ENCODE results near the gene AVL9. TPM values are rescaled to one million over a fixed set of nuclear protein-coding genes. Genes with fewer than 3 reads are reported as not detected.

The AVL9 gene
- total and polyA plus RNA-seq, 5 experiments from 2014 or later: 10.4 to 45.3 (median 13.4) TPM

DNA sequence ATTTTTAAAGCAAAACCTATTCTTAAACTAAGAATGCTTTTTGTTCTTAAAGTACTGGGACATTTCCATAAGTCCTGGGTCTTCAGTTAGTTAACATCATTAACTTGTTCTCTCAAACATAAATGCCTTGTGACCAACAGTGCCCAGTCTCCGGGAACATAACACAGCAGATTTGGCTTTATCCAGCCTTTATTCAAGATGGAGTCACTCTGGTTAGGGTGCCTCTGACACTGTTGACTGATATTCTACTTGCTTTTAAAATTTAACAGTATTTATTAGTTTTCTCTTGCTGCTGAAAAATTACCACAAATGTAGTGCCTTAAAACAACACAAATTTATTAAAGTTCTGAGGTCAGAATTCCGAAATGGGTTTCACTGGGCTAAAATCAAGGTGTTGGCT is 44.1 kb downstream of the AVL9 start:
- no peak overlapping the region for H3K4me3 Mint-ChIP-seq
- H3K9me3 Mint-ChIP-seq: no peaks in the 10 kb centered on the region
- H3K36me3 Mint-ChIP-seq: peaks cover 0 to 17% (median 6%) of the 10 kb centered on the region in 3 donors
- DNase-seq: no peak
- H3K4me1 Mint-ChIP-seq: peaks cover 13 to 61% (median 40%) of the 10 kb centered on the region in 4 donors
- no peaks in the 10 kb centered on the region for H3K27me3 Mint-ChIP-seq
- H3K27ac Mint-ChIP-seq: peak overlapping the region in 1 of 10 donors; percentile 37
- no peak for ATAC-seq
- POLR2A ChIA-PET: no interaction called here

DNA sequence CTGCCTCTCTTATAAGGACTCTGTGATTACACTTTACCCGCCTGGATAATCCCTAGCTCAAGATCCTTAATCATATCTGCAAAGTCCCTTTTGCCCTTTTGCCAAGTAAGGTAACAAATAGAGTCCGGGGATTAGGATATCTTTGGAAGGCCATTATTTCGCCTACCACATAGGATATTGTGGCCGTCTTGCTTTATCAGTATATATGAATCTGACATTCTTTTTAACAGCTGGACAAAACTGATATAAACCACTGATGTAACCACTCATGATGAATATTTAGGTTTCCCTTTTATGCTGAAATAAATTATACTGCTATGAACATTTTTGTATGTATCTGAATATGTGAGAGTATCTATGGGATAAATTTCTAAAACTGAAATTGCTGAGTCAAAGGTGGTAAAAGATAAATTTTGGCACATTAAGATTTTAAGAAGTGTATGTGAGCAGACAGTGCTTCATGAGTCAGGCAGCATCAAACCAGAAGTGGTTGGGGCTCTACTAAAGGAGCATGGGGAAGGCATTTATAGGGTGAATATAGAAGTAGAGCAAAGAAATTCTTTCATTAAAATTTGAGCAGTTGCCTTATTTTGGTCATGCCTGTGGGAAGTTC is 44.7 kb downstream of the AVL9 start:
- ATAC-seq: no peak
- peak in 1 of 10 donors; percentile 2 for DNase-seq
- H3K4me3 Mint-ChIP-seq: no peak overlapping the region
- no peaks in the 10 kb centered on the region for H3K27me3 Mint-ChIP-seq
- POLR2A ChIA-PET: no interaction called here
- H3K4me1 Mint-ChIP-seq: peaks cover 12 to 57% (median 42%) of the 10 kb centered on the region in 4 donors
- H3K27ac Mint-ChIP-seq: peak overlapping the region in 5 of 10 donors; percentile 2 to 87 (median 6)
- no peaks in the 10 kb centered on the region for H3K9me3 Mint-ChIP-seq
- H3K36me3 Mint-ChIP-seq: peaks cover 0 to 23% (median 9%) of the 10 kb centered on the region in 3 donors

DNA sequence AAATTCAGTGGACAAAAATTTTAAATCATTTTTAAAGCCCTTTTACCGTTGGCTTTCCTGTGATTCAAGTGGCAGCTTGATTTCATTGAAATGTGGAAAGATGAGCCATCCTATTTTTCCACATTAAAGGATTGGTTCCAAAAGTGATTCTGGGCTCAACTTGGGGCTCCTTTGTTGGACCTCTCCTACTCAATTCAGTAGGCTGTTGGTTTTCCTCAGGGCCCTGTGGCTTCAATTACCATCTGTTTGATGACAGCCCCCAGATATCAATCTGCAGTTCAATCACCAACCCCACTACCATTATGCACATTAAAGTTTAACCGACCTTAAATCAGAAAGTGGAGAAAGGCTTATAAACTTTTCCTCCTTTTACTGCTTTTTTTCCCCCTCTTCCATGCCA is 47.3 kb downstream of the AVL9 start:
- POLR2A ChIA-PET: interaction anchor here (0.6 to 0.7 kb wide), 3 partner anchors 14 to 340 kb away, joined by 3 to 4 read pairs (median 4); no protein-coding TSS in a partner anchor
- Mint-ChIP-seq H3K36me3 (peaks cover 0 to 45% (median 8%) of the 10 kb centered on the region in 3 donors), H3K4me3 (no peak overlapping the region)

DNA sequence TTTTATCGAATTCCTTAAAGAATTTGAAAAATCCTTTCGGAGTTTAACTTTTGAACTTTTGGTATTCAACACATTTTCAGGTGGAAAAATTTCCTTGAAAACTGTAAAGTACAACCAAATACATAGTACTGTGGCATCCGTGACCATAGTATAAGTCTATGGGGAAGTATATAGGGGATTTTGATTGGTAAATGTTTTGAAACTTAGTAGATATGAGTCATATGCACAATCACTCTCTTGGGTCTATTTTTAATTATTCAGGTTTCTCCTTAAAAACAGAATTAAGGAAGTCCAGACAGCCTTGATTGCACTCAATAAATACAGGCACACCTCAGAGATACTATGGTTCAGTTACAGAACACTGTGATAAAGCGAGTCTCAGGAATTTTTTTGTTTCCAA is 64.2 kb downstream of the AVL9 start:
- Mint-ChIP-seq H3K36me3 (peaks cover 1 to 74% (median 14%) of the 10 kb centered on the region in 3 donors), H3K27me3 (no peaks in the 10 kb centered on the region), H3K4me3 (no peak overlapping the region), H3K27ac (peak overlapping the region in 3 of 10 donors; percentile 37 to 53 (median 43)), H3K9me3 (no peaks in the 10 kb centered on the region), H3K4me1 (peaks cover 3 to 18% (median 5%) of the 10 kb centered on the region in 4 donors)
- ATAC-seq (no peak), DNase-seq (no peak)
- POLR2A ChIA-PET: no interaction called here

More for the DNA sequence above, 47.3 kb downstream of the AVL9 start:
- DNase-seq (no peak), ATAC-seq (no peak)
- Mint-ChIP-seq H3K27me3 (no peaks in the 10 kb centered on the region), H3K4me1 (peaks cover 12 to 41% (median 26%) of the 10 kb centered on the region in 4 donors), H3K27ac (peak overlapping the region in 1 of 10 donors; percentile 29), H3K9me3 (no peaks in the 10 kb centered on the region)

DNA sequence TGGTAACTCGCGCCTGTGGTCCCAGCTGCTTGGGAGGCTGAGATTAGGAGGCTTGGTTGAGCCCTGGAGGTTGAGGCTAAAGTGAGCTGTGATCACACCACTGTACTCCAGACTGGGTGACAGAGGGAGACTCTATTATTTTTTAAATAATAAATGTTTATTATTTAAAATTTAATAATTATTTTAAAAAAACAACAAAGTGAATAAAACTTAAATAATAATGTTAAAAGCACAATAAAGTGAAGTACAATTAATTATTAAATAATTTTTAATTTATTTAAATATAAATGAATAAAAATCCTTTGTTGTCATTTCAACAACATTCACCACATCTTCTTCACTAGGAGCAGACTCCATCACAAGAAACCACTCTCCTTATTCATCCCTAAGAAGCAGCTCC is 64.8 kb downstream of the AVL9 start:
- POLR2A ChIA-PET: no interaction called here

DNA sequence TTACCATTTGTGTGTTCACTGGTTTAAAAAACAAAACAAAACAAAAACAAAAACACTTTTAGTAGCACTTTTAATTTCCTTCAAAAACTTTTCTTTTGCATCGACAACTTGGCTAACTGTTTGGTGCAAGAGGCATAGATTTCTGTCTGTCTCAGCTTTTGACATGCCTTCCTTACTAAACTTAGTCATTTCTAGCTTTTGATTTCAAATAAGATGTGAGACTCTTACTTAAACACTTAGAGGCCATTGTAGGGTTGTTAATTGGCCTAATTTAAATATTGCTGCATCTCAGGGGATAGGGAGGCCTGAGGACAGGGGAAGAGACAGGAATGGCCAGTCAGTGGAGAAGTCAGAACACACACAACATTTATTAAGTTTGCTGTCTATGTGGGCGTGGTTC is 66.3 kb downstream of the AVL9 start:
- no peaks in the 10 kb centered on the region for H3K9me3 Mint-ChIP-seq
- peak overlapping the region in 5 of 10 donors; percentile 7 to 89 (median 66) for H3K27ac Mint-ChIP-seq
- H3K36me3 Mint-ChIP-seq: peaks cover 0 to 74% (median 14%) of the 10 kb centered on the region in 3 donors
- no peak overlapping the region for H3K4me3 Mint-ChIP-seq
- peaks cover 3 to 18% (median 6%) of the 10 kb centered on the region in 4 donors for H3K4me1 Mint-ChIP-seq
- ATAC-seq (no peak), DNase-seq (no peak)
- POLR2A ChIA-PET: no interaction called here
- H3K27me3 Mint-ChIP-seq: no peaks in the 10 kb centered on the region

More for the DNA sequence above, 64.8 kb downstream of the AVL9 start:
- H3K36me3 Mint-ChIP-seq: peaks cover 0 to 74% (median 14%) of the 10 kb centered on the region in 3 donors
- no peaks in the 10 kb centered on the region for H3K9me3 Mint-ChIP-seq
- peak overlapping the region in 5 of 10 donors; percentile 1 to 78 (median 53) for H3K27ac Mint-ChIP-seq
- H3K4me3 Mint-ChIP-seq: no peak overlapping the region
- H3K27me3 Mint-ChIP-seq: no peaks in the 10 kb centered on the region
- no peak for ATAC-seq
- peaks cover 3 to 18% (median 6%) of the 10 kb centered on the region in 4 donors for H3K4me1 Mint-ChIP-seq
- DNase-seq: no peak

DNA sequence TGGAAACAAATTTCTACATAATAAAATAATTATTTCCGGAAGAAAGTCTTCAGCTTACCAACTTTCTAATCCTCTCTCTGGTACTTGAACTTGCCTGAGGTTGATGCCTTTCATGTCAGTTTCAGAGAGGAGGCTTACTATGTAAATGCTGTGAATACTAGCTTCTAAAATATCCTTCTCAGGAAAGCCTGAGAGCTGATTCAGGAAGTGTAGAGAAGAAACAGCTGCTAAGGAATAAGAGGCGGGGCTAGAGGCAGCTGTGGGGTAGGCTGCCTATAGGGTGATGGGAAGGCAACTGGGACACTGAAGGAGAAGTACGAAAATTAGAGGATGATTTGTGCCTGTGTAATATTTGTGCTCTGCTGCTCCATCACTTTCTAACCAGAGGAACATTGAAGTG is 69.3 kb downstream of the AVL9 start:
- H3K27ac Mint-ChIP-seq: peak overlapping the region in 4 of 10 donors; percentile 13 to 60 (median 30)
- H3K4me1 Mint-ChIP-seq: peaks cover 3 to 18% (median 5%) of the 10 kb centered on the region in 4 donors
- H3K36me3 Mint-ChIP-seq: peaks cover 0 to 60% (median 14%) of the 10 kb centered on the region in 3 donors
- ATAC-seq: no peak
- no peaks in the 10 kb centered on the region for H3K27me3 Mint-ChIP-seq
- POLR2A ChIA-PET: no interaction called here
- DNase-seq: no peak
- no peaks in the 10 kb centered on the region for H3K9me3 Mint-ChIP-seq
- H3K4me3 Mint-ChIP-seq: no peak overlapping the region

DNA sequence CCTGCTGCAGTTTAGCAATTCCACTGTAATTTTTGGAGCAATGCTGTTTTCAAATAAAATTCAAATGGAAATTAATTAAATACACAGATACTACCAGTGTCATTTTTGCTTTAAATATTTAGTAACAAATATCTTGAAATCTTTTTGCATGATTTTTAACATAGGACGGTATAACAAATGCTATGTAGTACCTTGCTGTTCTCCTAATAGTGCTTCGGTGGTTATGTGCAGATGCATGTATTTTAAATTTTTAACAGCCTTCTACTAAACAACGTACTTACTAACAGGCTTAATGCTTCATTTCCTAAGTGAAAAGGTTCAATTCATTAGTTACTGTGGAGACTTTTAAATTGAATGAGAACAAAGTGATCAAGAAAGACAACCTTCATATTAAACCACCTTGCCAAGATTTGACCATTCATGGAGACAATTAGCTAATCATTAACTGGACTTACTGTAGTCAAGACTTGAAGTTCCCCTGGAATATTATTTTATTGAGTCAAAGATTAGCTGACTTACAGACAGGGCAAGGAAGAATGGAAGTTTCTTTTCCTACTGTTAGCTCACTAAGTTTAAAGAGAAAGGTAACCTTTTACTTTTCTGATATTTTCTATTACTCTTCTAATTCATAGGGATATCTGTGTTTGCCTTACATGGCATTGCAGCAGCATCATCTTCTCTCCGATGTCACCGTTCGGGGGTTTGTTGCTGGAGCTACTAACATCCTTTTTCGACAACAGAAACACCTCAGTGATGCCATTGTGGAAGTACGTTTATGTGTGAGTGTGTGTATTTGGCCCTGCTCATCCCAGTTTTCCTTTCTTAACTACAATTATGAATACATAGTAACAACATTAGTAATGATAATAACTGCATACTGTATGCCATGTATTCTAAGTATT is 74.3 kb downstream of the AVL9 start:
- H3K9me3 Mint-ChIP-seq: no peaks in the 10 kb centered on the region

DNA sequence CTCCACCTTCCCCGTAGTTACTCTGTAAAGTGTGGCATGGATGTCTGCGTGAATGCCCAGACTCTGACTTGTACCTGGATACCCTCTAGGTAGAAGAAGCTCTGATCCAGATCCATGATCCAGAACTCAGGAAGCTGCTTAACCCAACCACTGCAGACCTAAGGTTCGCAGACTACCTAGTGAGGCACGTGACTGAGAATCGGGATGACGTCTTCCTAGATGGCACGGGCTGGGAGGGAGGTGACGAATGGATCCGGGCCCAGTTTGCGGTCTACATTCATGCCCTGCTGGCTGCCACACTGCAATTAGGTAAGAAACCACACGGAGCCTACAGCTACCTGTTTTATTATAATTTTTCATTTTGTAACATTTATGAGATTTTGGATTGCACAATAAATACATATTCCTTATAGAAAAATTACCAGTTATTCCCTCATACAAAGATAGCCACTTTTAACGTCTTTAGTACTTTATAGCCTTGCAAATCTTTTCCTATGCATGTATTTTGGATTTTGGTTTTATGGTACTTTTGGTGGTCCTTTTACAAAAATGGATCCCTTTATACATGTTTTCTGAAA is 77.9 kb downstream of the AVL9 start:
- no peaks in the 10 kb centered on the region for H3K27me3 Mint-ChIP-seq
- peaks cover 0 to 79% (median 16%) of the 10 kb centered on the region in 3 donors for H3K36me3 Mint-ChIP-seq
- ATAC-seq (no peak), DNase-seq (no peak)
- peaks cover 0 to 1% (median 0%) of the 10 kb centered on the region in 4 donors for H3K4me1 Mint-ChIP-seq
- no peaks in the 10 kb centered on the region for H3K9me3 Mint-ChIP-seq
- H3K4me3 Mint-ChIP-seq: no peak overlapping the region
- POLR2A ChIA-PET: no interaction called here
- H3K27ac Mint-ChIP-seq: no peak overlapping the region

More for the DNA sequence above, 74.3 kb downstream of the AVL9 start:
- POLR2A ChIA-PET: no interaction called here
- no peak for ATAC-seq
- peaks cover 0 to 60% (median 13%) of the 10 kb centered on the region in 3 donors for H3K36me3 Mint-ChIP-seq
- H3K4me3 Mint-ChIP-seq: no peak overlapping the region
- no peak for DNase-seq
- H3K27me3 Mint-ChIP-seq: no peaks in the 10 kb centered on the region
- H3K27ac Mint-ChIP-seq: no peak overlapping the region
- H3K4me1 Mint-ChIP-seq: peaks cover 0 to under 1% (median 0%) of the 10 kb centered on the region in 4 donors

DNA sequence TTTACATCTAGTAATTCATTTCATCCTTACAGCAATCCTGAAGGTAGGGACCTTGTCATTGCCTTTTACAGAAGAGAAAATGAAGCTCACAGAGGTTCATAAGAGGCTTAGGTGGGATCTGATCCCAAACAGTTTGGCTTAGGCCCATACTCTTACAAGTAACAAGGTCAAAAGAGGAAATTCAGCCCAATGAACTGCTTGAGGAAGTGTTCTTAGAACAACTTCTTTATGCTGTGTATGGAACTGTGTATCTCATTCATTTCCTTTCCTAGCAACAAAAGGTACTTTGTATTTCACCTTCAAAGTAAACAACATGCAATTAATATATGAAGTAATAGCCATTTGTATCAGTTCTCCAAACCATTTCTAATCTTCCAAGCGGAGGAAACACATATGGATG is 79.3 kb downstream of the AVL9 start:
- POLR2A ChIA-PET: interaction anchor here (1.5 kb wide), 1 partner anchor 14 kb away, joined by 3 read pairs; no protein-coding TSS in a partner anchor
- DNase-seq (no peak), ATAC-seq (no peak)
- Mint-ChIP-seq H3K36me3 (peaks cover 0 to 82% (median 15%) of the 10 kb centered on the region in 3 donors), H3K27ac (no peak overlapping the region), H3K4me3 (no peak overlapping the region), H3K4me1 (peaks cover 0 to 1% (median 0%) of the 10 kb centered on the region in 4 donors), H3K27me3 (no peaks in the 10 kb centered on the region), H3K9me3 (no peaks in the 10 kb centered on the region)

DNA sequence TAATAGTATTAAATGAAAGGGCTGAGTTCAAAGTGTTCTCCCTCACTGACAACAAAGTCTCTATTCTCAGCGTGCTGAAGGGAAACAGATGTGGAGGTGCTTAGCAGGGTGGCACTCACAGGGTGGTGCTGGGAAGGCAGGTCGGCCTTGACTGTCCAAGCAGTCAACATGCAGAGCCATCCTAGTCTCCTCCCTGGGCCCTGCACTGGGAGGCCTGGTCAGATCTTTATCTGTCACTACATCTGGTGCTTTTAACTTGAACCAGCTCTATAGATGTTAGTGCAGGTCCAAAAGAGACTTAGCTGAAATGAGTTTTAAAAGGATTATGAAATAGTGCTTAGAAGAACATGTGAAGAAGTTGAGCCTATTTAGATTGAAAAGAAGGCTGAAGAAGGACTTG is 82.1 kb downstream of the AVL9 start:
- no peak for DNase-seq
- Mint-ChIP-seq H3K9me3 (no peaks in the 10 kb centered on the region), H3K27ac (peak overlapping the region in 6 of 10 donors; percentile 22 to 82 (median 34)), H3K4me1 (peaks cover 0 to 1% (median 0%) of the 10 kb centered on the region in 4 donors), H3K36me3 (peaks cover 0 to 86% (median 17%) of the 10 kb centered on the region in 3 donors), H3K27me3 (no peaks in the 10 kb centered on the region), H3K4me3 (no peak overlapping the region)
- no peak for ATAC-seq
- POLR2A ChIA-PET: no interaction called here

DNA sequence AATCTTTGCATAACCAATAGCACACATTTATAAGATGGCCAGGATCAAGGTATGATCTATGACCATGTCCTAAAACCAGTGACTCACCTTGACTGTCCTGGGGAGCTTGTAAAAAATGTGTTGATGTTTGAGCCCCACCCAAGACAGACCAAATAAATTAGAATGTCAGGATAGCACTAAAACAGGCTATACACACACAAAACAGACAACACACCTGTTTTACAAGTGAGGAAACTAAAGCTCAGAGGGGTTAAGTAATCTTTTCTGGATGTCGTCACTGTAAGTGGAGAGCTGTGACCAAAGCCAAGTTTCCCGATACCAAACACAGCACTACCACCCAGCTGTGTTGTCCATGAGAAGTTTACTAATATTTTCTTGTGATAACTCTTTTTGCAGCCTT is 84.5 kb downstream of the AVL9 start:
- Mint-ChIP-seq H3K4me3 (no peak overlapping the region), H3K27me3 (no peaks in the 10 kb centered on the region), H3K4me1 (peaks cover 0 to 1% (median 0%) of the 10 kb centered on the region in 4 donors), H3K27ac (peak overlapping the region in 1 of 10 donors; percentile 29), H3K36me3 (peaks cover 0 to 90% (median 15%) of the 10 kb centered on the region in 3 donors), H3K9me3 (no peaks in the 10 kb centered on the region)
- DNase-seq: no peak
- POLR2A ChIA-PET: no interaction called here
- ATAC-seq: no peak
